ENCODE data around the gene DLGAP1. TPM values are rescaled to one million over a fixed set of nuclear protein-coding genes. Genes with fewer than 3 reads are reported as not detected.

Gene DLGAP1
- total RNA-seq, 1 donor from 2014 or later, result 3.2 TPM

DNA sequence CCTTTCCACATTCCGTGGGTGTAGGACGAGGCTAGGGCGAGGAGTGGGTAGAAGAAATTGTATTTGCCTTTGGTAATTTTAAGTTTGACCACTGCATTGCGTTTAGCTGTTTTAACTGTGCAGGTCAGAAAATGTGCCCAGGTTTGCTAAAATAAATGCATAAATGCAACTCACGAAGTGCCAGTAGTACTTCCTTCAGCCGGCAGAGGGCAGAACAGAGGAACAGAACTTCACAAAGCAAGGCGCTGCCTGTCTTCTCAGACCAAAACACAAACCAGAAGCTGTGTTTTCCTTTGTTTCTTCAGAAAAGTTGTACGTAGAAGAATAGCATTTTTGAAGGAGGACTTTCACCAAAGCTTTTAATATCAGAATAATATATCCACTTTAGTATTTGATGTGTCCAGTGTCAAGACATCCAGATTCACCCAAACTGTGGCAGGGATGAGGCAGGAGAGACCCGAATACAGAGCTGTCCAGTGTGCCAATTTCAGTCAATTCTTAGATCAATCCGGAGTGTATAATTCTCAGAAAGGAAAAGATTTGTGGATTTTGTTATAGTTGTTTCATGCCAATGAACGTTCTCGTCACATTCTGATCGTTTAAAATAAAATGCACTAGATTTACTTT is 348.6 kb downstream of the DLGAP1 start:
- intact Hi-C loops (cut with DNase I), result no loop called here
- H3K36me3 ChIP-seq, result no peaks in the 10 kb centered on the region
- DNase-seq (ENCODE audit: extremely low spot score in 2 of 2), result no peak
- H3K4me1 ChIP-seq, result no peaks in the 10 kb centered on the region
- no peaks in the 10 kb centered on the region for H3K9me3 ChIP-seq
- H3K4me3 ChIP-seq, result no peak overlapping the region
- H3K27me3 ChIP-seq, result no peaks in the 10 kb centered on the region
- no peak for TF ChIP-seq POLR2A (IDR thresholded peaks at IDR 0.05)
- no peak for TF ChIP-seq POLR2AphosphoS5 (IDR thresholded peaks at IDR 0.05; ENCODE audit: insufficient read depth in 1 of 2, low read depth in 1 of 2)
- TF ChIP-seq, protein P1, sequence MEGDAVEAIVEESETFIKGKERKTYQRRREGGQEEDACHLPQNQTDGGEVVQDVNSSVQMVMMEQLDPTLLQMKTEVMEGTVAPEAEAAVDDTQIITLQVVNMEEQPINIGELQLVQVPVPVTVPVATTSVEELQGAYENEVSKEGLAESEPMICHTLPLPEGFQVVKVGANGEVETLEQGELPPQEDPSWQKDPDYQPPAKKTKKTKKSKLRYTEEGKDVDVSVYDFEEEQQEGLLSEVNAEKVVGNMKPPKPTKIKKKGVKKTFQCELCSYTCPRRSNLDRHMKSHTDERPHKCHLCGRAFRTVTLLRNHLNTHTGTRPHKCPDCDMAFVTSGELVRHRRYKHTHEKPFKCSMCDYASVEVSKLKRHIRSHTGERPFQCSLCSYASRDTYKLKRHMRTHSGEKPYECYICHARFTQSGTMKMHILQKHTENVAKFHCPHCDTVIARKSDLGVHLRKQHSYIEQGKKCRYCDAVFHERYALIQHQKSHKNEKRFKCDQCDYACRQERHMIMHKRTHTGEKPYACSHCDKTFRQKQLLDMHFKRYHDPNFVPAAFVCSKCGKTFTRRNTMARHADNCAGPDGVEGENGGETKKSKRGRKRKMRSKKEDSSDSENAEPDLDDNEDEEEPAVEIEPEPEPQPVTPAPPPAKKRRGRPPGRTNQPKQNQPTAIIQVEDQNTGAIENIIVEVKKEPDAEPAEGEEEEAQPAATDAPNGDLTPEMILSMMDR (IDR thresholded peaks at IDR 0.05), result peak in 2 of 3 experiments; percentile 36 to 59
- H3K27ac ChIP-seq, result no peak overlapping the region

DNA sequence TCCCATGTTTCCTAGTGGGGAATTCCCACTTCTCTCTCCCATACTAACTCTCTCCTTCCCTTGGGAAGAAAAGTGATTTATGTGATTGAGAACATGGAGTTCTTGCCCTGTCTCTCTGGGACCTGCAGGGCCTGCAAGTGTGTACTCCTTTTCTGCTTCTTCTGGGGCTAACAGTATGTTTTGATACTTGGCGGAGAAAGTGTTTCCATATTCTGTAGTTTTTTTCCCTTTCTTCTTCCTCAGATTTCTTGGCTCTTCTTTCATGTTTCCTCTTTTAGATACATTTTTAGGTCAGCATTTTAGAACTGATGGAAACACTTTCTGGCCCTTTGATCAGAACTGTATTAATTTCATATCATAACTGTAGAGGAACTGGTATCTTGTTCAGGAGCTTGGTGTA is 352.2 kb downstream of the DLGAP1 start:
- intact Hi-C loops (cut with DNase I), result no loop called here
- TF ChIP-seq, protein P1 (IDR thresholded peaks at IDR 0.05), result no peak
- TF ChIP-seq POLR2AphosphoS5 (IDR thresholded peaks at IDR 0.05; ENCODE audit: insufficient read depth in 1 of 2, low read depth in 1 of 2) (no peak), POLR2A (IDR thresholded peaks at IDR 0.05) (no peak)

GRCh38 chr18:4101009-4101408 is 354.1 kb downstream of the DLGAP1 start:
- Histone ChIP-seq H3K9me3 (no peaks in the 10 kb centered on the region), H3K27me3 (no peaks in the 10 kb centered on the region), H3K4me1 (no peaks in the 10 kb centered on the region), H3K36me3 (no peaks in the 10 kb centered on the region), H3K27ac (no peak overlapping the region), H3K4me3 (no peak overlapping the region)
- intact Hi-C loops (cut with DNase I), result no loop called here
- no peak for TF ChIP-seq POLR2A (IDR thresholded peaks at IDR 0.05)
- TF ChIP-seq, protein P1 (IDR thresholded peaks at IDR 0.05), result no peak
- DNase-seq (ENCODE audit: extremely low spot score in 2 of 2), result no peak

More for the DNA sequence above, 352.2 kb downstream of the DLGAP1 start:
- Histone ChIP-seq H3K36me3 (no peaks in the 10 kb centered on the region), H3K9me3 (no peaks in the 10 kb centered on the region), H3K4me1 (no peaks in the 10 kb centered on the region), H3K4me3 (no peak overlapping the region), H3K27me3 (no peaks in the 10 kb centered on the region), H3K27ac (no peak overlapping the region)
- DNase-seq (ENCODE audit: extremely low spot score in 2 of 2), result no peak

DNA sequence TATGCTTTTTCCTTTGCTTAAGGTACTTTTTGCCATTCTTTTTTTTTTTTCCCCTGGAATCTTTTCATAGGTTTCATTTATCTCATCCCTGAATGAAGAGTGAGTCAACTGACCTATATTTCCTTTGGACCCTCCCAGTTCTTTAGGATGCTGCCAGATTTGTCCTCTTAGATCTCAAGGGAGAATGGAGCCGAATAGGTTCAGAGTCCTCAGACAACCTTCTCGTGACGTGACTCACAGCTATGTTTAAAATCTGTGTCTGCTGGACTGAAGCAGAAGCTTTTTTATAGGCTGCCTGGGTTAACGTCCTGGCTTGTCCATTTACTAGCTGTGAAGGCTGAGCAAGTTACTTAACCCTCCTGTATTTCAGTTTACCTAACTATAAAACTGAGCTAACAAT is 358.6 kb downstream of the DLGAP1 start:
- Histone ChIP-seq H3K27ac (no peak overlapping the region), H3K4me3 (no peak overlapping the region), H3K27me3 (no peaks in the 10 kb centered on the region), H3K9me3 (no peaks in the 10 kb centered on the region), H3K36me3 (no peaks in the 10 kb centered on the region), H3K4me1 (no peaks in the 10 kb centered on the region)
- intact Hi-C loops (cut with DNase I), result no loop called here
- no peak for DNase-seq (ENCODE audit: extremely low spot score in 2 of 2)
- TF ChIP-seq POLR2AphosphoS5 (IDR thresholded peaks at IDR 0.05; ENCODE audit: insufficient read depth in 1 of 2, low read depth in 1 of 2), result peak in 1 of 2 donors; percentile 23
- TF ChIP-seq POLR2A (IDR thresholded peaks at IDR 0.05), result no peak
- TF ChIP-seq, protein P1 (IDR thresholded peaks at IDR 0.05), result no peak

GRCh38 chr18:4093676-4094075 is 361.4 kb downstream of the DLGAP1 start:
- no peak for DNase-seq (ENCODE audit: extremely low spot score in 2 of 2)
- Histone ChIP-seq H3K27ac (no peak overlapping the region), H3K27me3 (no peaks in the 10 kb centered on the region), H3K36me3 (no peaks in the 10 kb centered on the region), H3K9me3 (no peaks in the 10 kb centered on the region), H3K4me1 (no peaks in the 10 kb centered on the region), H3K4me3 (no peak overlapping the region)
- intact Hi-C loops (cut with DNase I), result no loop called here
- TF ChIP-seq POLR2AphosphoS5 (IDR thresholded peaks at IDR 0.05; ENCODE audit: insufficient read depth in 1 of 2, low read depth in 1 of 2), result no peak
- TF ChIP-seq POLR2A (IDR thresholded peaks at IDR 0.05), result no peak
- TF ChIP-seq, protein P1 (IDR thresholded peaks at IDR 0.05), result no peak
